Measurements from ENCODE around the gene DNAH7.
"Not testable (repeated sequence)": the region's sequence is repeated elsewhere in the genome, so short reads cannot be mapped to it uniquely, and the experiment has no call there.

The DNAH7 gene

DNA sequence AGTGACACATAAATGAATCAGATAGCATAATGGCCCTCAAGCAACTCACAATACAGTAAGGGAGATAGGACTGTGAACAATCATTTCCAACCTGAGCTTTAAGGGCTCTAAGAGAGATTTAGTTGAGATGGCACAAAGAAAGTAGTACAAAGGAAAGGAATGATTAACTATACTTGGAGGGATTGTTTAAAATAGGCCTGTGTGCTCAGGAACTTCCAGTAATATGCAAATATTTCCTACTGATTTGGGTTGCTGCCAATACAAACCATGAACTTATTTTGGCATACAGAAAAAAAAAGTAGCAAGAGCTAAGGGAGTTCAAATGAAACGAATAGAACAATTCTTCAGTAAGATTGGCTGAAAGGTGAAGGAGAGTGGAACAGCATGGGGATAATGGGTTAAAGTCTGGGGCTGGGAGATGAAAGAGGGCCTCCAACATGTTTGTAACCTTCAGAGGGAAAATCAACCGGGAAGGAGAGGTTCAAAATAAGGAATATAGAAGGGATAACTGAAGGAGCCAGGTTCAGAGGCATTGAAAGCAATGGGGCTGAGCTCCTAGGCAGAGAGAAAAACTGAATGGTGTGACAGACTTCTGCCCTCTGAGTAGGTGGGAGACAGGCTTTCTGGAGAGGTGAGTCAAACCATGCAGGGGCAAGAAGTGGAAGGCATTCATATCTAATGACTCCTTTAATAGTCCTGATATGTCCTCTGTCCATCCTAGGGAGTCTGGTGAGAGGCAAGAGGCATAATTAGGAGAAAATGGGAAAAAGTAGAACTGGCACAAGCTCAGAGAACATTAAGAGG is 83.5 kb downstream of the DNAH7 start:
- no peak for DNase-seq (ENCODE audit: low read depth in 3 of 3, low spot score in 1 of 3)

GRCh38 chr2:195967336-195967735 is 101.3 kb downstream of the DNAH7 start:
- no peak for DNase-seq (ENCODE audit: low read depth in 3 of 3, low spot score in 1 of 3)

- no peak for DNase-seq (ENCODE audit: low read depth in 3 of 3, low spot score in 1 of 3)
Measured at GRCh38 chr2:195961873-195962272, 106.8 kb downstream of the DNAH7 start.

DNA sequence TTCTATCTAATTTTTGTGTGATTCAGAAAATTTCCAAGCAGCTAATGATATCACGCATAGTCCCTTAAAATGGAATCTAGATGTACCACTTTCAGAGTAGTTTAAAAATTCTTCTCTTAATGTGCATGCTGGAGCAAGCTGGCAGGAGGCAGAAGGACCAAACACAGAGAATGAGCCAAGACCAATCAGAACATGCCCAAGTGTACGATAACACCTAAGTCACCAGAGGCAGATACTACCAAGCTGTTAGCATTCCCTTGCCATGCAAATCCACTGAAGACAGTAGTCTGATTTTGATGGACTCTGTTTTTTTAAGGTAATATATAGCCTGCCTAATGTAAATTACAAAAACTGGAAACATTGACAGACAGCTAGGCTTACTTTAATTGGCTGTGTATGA is 109.3 kb downstream of the DNAH7 start:
- DNase-seq (ENCODE audit: low read depth in 3 of 3, low spot score in 1 of 3), result no peak

GRCh38 chr2:195956725-195957124 is 111.9 kb downstream of the DNAH7 start:
- no peak for DNase-seq (ENCODE audit: low read depth in 3 of 3, low spot score in 1 of 3)

DNA sequence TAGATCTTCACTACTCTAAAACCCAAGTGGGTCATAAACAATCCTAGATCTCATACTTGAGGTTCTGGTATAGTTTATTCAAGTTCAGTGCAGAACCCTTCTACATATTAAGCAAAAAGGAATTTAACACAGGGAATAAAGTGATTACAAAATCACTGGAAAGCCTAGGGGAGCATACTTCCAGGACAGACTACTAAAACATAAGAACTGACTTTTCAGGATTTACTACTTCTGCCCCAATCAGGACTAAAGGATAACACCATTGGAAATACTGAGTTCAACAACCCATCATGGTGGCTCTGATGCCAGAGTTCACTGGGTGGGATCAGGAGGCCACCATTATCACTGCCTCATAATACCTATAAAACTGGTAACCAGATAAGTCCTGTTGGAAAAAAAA is 123.6 kb downstream of the DNAH7 start:
- DNase-seq (ENCODE audit: low read depth in 3 of 3, low spot score in 1 of 3), result no peak

DNA sequence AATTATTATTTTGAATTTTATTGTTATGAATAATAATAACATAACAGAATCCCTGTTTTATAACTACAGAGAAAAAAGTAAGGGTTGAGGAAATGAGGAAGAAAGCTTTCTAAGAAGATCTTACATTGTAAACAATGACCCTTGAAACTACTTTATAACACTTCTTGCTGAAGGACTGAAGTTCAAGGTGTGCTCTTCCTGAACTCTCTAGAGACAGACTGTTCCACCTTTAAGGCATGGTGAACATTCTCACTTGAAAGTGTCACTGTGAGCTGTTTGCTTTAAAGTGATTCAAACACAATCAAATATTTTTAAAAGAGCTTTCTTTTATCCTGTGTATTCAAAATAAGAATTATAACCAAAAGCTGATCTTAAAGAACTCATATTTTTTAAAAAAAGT is 131.5 kb downstream of the DNAH7 start:
- DNase-seq (ENCODE audit: low read depth in 3 of 3, low spot score in 1 of 3), result no peak

- DNase-seq (ENCODE audit: low read depth in 3 of 3, low spot score in 1 of 3), result no peak
Measured at GRCh38 chr2:195934484-195934883, 134.2 kb downstream of the DNAH7 start.

GRCh38 chr2:195929531-195929930 is 139.1 kb downstream of the DNAH7 start:
- no peak for DNase-seq (ENCODE audit: low read depth in 3 of 3, low spot score in 1 of 3)

DNA sequence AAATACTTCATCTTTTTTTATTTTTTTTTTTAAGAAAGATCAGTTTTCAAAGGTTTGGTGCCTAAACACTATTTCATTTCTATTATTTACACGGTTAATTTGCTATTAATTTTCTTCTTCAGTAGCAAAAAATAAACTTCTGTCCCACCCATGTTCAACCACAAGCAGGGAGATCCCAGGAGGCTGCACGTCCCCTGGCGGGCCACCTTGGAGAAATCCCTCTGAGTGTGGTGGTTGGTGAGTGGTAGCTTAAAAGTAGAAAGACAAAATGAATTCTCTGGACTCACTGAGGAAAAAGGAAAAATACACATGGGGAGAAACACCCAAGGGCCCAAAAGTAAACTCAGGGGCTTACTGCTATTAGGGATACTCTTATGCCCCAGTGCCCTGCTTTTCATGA is 143.5 kb downstream of the DNAH7 start:
- DNase-seq (ENCODE audit: low read depth in 3 of 3, low spot score in 1 of 3), result no peak

- DNase-seq (ENCODE audit: low read depth in 3 of 3, low spot score in 1 of 3), result no peak
Measured at GRCh38 chr2:195923889-195924288, 144.7 kb downstream of the DNAH7 start.

- DNase-seq (ENCODE audit: low read depth in 3 of 3, low spot score in 1 of 3), result not testable (repeated sequence)
Measured at GRCh38 chr2:195917021-195917600, 151.5 kb downstream of the DNAH7 start.

- DNase-seq (ENCODE audit: low read depth in 3 of 3, low spot score in 1 of 3), result no peak
Measured at GRCh38 chr2:195912079-195912478, 156.6 kb downstream of the DNAH7 start.

GRCh38 chr2:195910570-195910969 is 158.1 kb downstream of the DNAH7 start:
- DNase-seq (ENCODE audit: low read depth in 3 of 3, low spot score in 1 of 3), result no peak

- DNase-seq (ENCODE audit: low read depth in 3 of 3, low spot score in 1 of 3), result no peak
Measured at GRCh38 chr2:195909926-195910325, 158.7 kb downstream of the DNAH7 start.

DNA sequence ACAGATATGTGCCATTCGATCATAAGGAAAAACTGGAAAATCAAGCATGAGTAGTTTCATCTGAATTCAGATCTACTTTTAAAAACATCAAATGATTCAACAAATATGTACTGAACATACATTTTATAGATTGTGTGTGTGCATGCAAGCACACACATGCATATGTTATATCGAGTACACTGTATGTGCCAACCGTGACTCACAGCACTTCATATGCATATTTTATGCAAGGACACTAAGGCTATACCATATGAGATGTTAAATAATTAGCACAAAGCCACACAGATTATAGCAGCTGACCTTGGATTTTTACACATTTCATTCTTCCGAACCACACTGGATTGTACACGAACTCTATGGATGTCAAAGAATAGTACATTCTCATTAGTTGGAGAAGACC is 161.2 kb downstream of the DNAH7 start:
- no peak for DNase-seq (ENCODE audit: low read depth in 3 of 3, low spot score in 1 of 3)

DNA sequence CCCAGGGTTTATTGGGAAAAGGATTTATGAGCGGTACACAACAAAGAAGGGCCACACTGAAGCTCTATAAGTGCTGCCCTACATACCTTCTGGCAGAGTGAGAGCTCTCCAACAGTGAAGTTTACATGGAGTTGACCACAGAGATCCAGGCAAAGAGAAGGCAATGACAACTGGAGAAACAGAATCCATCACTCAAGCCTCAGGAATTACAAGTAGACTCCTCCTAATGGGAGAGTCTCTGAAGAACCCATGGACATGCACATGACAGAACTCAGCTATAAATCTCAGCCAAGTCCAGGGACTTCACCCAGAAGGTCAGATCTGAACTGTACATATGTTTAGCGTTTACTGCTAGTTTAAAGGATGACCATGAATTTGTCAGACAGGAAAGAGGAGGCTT is 164.7 kb downstream of the DNAH7 start:
- DNase-seq (ENCODE audit: low read depth in 3 of 3, low spot score in 1 of 3), result no peak

GRCh38 chr2:195902857-195903256 is 165.8 kb downstream of the DNAH7 start:
- no peak for DNase-seq (ENCODE audit: low read depth in 3 of 3, low spot score in 1 of 3)

DNA sequence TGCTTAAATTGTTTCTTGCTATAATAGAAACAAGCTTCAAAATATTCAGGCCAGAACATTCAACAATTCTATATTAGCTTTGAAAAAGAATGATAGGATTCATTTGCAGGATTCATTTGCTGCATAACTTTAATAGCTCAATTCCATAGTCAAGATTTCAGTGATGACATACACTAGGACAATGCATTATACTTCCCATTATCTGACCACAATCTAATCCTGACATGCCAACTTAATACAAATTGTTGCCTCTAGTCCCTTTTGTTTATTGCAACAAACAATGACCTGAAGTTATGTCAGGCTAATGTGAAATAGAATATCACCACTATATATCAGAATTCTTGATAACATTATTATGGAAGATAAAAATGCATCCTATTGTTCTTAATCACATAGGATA is 169.4 kb downstream of the DNAH7 start:
- no peak for DNase-seq (ENCODE audit: low read depth in 3 of 3, low spot score in 1 of 3)

DNA sequence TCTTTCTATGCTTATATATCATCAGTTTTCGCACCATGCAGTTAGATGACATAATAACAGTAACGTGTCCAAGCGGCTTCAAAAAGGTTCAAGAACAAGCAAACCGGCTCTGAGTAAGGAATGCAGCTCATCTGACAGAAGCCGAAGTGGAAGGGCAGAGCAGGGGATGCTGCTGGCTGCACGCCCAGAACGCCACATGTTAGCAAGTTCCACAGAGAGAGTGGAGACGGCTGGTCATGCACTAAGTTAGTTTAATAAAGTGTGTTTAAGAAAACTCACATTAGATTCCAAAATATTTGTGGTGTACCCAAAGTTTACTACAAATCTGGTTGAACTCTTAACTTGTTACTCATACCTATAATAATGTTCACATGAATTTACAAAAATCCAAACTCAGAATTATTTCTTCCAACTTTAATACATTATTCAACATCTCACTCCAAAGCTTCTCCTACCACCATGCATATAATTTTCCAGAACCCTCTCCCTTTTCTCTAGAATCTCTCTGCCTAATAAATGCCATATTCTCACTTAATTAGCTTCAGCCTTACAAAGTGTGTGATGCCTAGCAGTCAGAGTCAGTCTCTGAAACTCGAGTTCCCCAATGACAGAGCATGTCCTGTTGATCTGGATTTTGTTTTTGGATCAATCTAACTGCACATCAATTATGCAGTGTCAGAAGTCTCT is 170.0 kb downstream of the DNAH7 start:
- DNase-seq (ENCODE audit: low read depth in 3 of 3, low spot score in 1 of 3), result no peak

DNA sequence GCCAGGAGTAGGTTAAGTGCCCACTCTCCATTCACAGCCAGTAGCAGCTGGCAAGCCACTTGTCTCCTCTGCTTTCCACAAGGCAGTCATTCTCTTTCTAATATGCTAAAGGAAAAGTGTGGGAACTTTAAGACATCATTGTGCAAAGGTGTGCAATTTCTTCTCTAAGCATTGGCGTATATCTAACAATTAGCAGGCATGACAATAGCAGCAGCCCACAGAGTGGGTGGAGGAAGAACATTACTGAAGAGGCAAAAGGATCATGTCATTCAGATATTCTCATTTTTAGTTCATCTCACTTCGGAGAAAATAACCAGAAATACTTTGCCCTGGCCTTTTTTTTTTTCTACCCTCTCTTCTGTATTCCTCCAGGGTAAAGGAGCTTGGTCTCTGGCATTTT is 177.6 kb downstream of the DNAH7 start:
- no peak for DNase-seq (ENCODE audit: low read depth in 3 of 3, low spot score in 1 of 3)

GRCh38 chr2:195879153-195879552 is 189.5 kb downstream of the DNAH7 start:
- DNase-seq (ENCODE audit: low read depth in 3 of 3, low spot score in 1 of 3), result no peak

Data from stimulated activated CD4-positive, alpha-beta T cell treated with anti-CD3 and anti-CD28 coated beads, TNF-alpha, amount 100 ng/mL, for 1 hour (primary cell).